ENCODE results near the gene ELAVL3.

The ELAVL3 gene

GRCh38 chr19:11450570-11451326, 30.1 kb downstream of the ELAVL3 start:
- Histone ChIP-seq H3K27ac (ENCODE audit: low read length) (no peak overlapping the region), H3K27me3 (ENCODE audit: control insufficient read depth, insufficient read depth, low read length) (no peaks in the 10 kb centered on the region), H3K36me3 (ENCODE audit: control insufficient read depth, insufficient read depth, low read length) (peaks cover 27% of the 10 kb centered on the region), H3K4me3 (ENCODE audit: low read length) (no peak overlapping the region), H3K9me3 (ENCODE audit: control insufficient read depth, insufficient read depth, low read length) (no peaks in the 10 kb centered on the region), H3K4me1 (ENCODE audit: control insufficient read depth, insufficient read depth, low read length) (no peaks in the 10 kb centered on the region; the same call in 1 of the 2 replicates)
- no peak for DNase-seq (ENCODE audit: low read depth, low spot score)
- no CpG with 5 or more reads among the region's 21 CpGs for WGBS (ENCODE audit: insufficient coverage, insufficient read length)

GRCh38 chr19:11448923-11449554, 31.8 kb downstream of the ELAVL3 start:
- WGBS (ENCODE audit: insufficient coverage, insufficient read length): no CpG with 5 or more reads among the region's 31 CpGs
- H3K27me3 ChIP-seq (ENCODE audit: control insufficient read depth, insufficient read depth, low read length): no peaks in the 10 kb centered on the region
- H3K4me1 ChIP-seq (ENCODE audit: control insufficient read depth, insufficient read depth, low read length): no peaks in the 10 kb centered on the region; the same call in 1 of the 2 replicates
- H3K36me3 ChIP-seq (ENCODE audit: control insufficient read depth, insufficient read depth, low read length): peaks cover 38% of the 10 kb centered on the region
- H3K4me3 ChIP-seq (ENCODE audit: low read length): no peak overlapping the region
- H3K9me3 ChIP-seq (ENCODE audit: control insufficient read depth, insufficient read depth, low read length): no peaks in the 10 kb centered on the region
- no peak overlapping the region for H3K27ac ChIP-seq (ENCODE audit: low read length)
- no peak for DNase-seq (ENCODE audit: low read depth, low spot score)

- no peak overlapping the region for H3K4me3 ChIP-seq (ENCODE audit: low read length)
- DNase-seq (ENCODE audit: low read depth, low spot score): no peak
- H3K27me3 ChIP-seq (ENCODE audit: control insufficient read depth, insufficient read depth, low read length): no peaks in the 10 kb centered on the region
- H3K36me3 ChIP-seq (ENCODE audit: control insufficient read depth, insufficient read depth, low read length): peaks cover 38% of the 10 kb centered on the region
- H3K27ac ChIP-seq (ENCODE audit: low read length): no peak overlapping the region
- no peaks in the 10 kb centered on the region for H3K9me3 ChIP-seq (ENCODE audit: control insufficient read depth, insufficient read depth, low read length)
- no CpG with 5 or more reads among the region's 13 CpGs for WGBS (ENCODE audit: insufficient coverage, insufficient read length)
- no peaks in the 10 kb centered on the region; the same call in 1 of the 2 replicates for H3K4me1 ChIP-seq (ENCODE audit: control insufficient read depth, insufficient read depth, low read length)
Observed at GRCh38 chr19:11448410-11448809, 32.4 kb downstream of the ELAVL3 start.

- Histone ChIP-seq H3K27me3 (ENCODE audit: control insufficient read depth, insufficient read depth, low read length) (no peaks in the 10 kb centered on the region), H3K4me3 (ENCODE audit: low read length) (no peak overlapping the region), H3K9me3 (ENCODE audit: control insufficient read depth, insufficient read depth, low read length) (no peaks in the 10 kb centered on the region), H3K36me3 (ENCODE audit: control insufficient read depth, insufficient read depth, low read length) (peaks cover 38% of the 10 kb centered on the region), H3K4me1 (ENCODE audit: control insufficient read depth, insufficient read depth, low read length) (no peaks in the 10 kb centered on the region; the same call in 1 of the 2 replicates), H3K27ac (ENCODE audit: low read length) (no peak overlapping the region)
- no CpG with 5 or more reads among the region's 35 CpGs for WGBS (ENCODE audit: insufficient coverage, insufficient read length)
- DNase-seq (ENCODE audit: low read depth, low spot score): no peak
Observed at GRCh38 chr19:11447347-11448262, 33.2 kb downstream of the ELAVL3 start.

GRCh38 chr19:11446652-11447301, 34.1 kb downstream of the ELAVL3 start:
- peaks cover 44% of the 10 kb centered on the region for H3K36me3 ChIP-seq (ENCODE audit: control insufficient read depth, insufficient read depth, low read length)
- no CpG with 5 or more reads among the region's 23 CpGs for WGBS (ENCODE audit: insufficient coverage, insufficient read length)
- H3K4me1 ChIP-seq (ENCODE audit: control insufficient read depth, insufficient read depth, low read length): no peaks in the 10 kb centered on the region; the same call in 1 of the 2 replicates
- no peak overlapping the region for H3K27ac ChIP-seq (ENCODE audit: low read length)
- no peaks in the 10 kb centered on the region for H3K9me3 ChIP-seq (ENCODE audit: control insufficient read depth, insufficient read depth, low read length)
- H3K27me3 ChIP-seq (ENCODE audit: control insufficient read depth, insufficient read depth, low read length): no peaks in the 10 kb centered on the region
- no peak for DNase-seq (ENCODE audit: low read depth, low spot score)
- no peak overlapping the region for H3K4me3 ChIP-seq (ENCODE audit: low read length)

- H3K27me3 ChIP-seq (ENCODE audit: control insufficient read depth, insufficient read depth, low read length): no peaks in the 10 kb centered on the region
- peaks cover 49% of the 10 kb centered on the region for H3K36me3 ChIP-seq (ENCODE audit: control insufficient read depth, insufficient read depth, low read length)
- no CpG with 5 or more reads among the region's 14 CpGs for WGBS (ENCODE audit: insufficient coverage, insufficient read length)
- no peaks in the 10 kb centered on the region for H3K4me1 ChIP-seq (ENCODE audit: control insufficient read depth, insufficient read depth, low read length)
- no peaks in the 10 kb centered on the region for H3K9me3 ChIP-seq (ENCODE audit: control insufficient read depth, insufficient read depth, low read length)
- DNase-seq (ENCODE audit: low read depth, low spot score): no peak
- no peak overlapping the region for H3K27ac ChIP-seq (ENCODE audit: low read length)
- H3K4me3 ChIP-seq (ENCODE audit: low read length): no peak overlapping the region
Observed at GRCh38 chr19:11446271-11446651, 34.6 kb downstream of the ELAVL3 start.

- H3K36me3 ChIP-seq (ENCODE audit: control insufficient read depth, insufficient read depth, low read length): peaks cover 54% of the 10 kb centered on the region
- no peak overlapping the region for H3K27ac ChIP-seq (ENCODE audit: low read length)
- no CpG with 5 or more reads among the region's 13 CpGs for WGBS (ENCODE audit: insufficient coverage, insufficient read length)
- no peaks in the 10 kb centered on the region for H3K4me1 ChIP-seq (ENCODE audit: control insufficient read depth, insufficient read depth, low read length)
- no peak overlapping the region for H3K4me3 ChIP-seq (ENCODE audit: low read length)
- no peaks in the 10 kb centered on the region for H3K9me3 ChIP-seq (ENCODE audit: control insufficient read depth, insufficient read depth, low read length)
- DNase-seq (ENCODE audit: low read depth, low spot score): no peak
- no peaks in the 10 kb centered on the region for H3K27me3 ChIP-seq (ENCODE audit: control insufficient read depth, insufficient read depth, low read length)
Observed at GRCh38 chr19:11445141-11445540, 35.7 kb downstream of the ELAVL3 start.

- Histone ChIP-seq H3K9me3 (ENCODE audit: control insufficient read depth, insufficient read depth, low read length) (no peaks in the 10 kb centered on the region), H3K4me1 (ENCODE audit: control insufficient read depth, insufficient read depth, low read length) (no peaks in the 10 kb centered on the region), H3K27ac (ENCODE audit: low read length) (no peak overlapping the region), H3K4me3 (ENCODE audit: low read length) (no peak overlapping the region), H3K36me3 (ENCODE audit: control insufficient read depth, insufficient read depth, low read length) (peaks cover 52% of the 10 kb centered on the region), H3K27me3 (ENCODE audit: control insufficient read depth, insufficient read depth, low read length) (no peaks in the 10 kb centered on the region)
- DNase-seq (ENCODE audit: low read depth, low spot score): no peak
- no CpG with 5 or more reads among the region's 5 CpGs for WGBS (ENCODE audit: insufficient coverage, insufficient read length)
Observed at GRCh38 chr19:11444059-11444458, 36.8 kb downstream of the ELAVL3 start.

- no peak for DNase-seq (ENCODE audit: low read depth, low spot score)
- Histone ChIP-seq H3K4me1 (ENCODE audit: control insufficient read depth, insufficient read depth, low read length) (peaks cover 6% of the 10 kb centered on the region), H3K4me3 (ENCODE audit: low read length) (no peak overlapping the region), H3K27me3 (ENCODE audit: control insufficient read depth, insufficient read depth, low read length) (no peaks in the 10 kb centered on the region), H3K9me3 (ENCODE audit: control insufficient read depth, insufficient read depth, low read length) (no peaks in the 10 kb centered on the region), H3K27ac (ENCODE audit: low read length) (no peak overlapping the region), H3K36me3 (ENCODE audit: control insufficient read depth, insufficient read depth, low read length) (peaks cover 33% of the 10 kb centered on the region)
- no CpG with 5 or more reads among the region's 9 CpGs for WGBS (ENCODE audit: insufficient coverage, insufficient read length)
Observed at GRCh38 chr19:11437955-11438354, 42.9 kb downstream of the ELAVL3 start.

GRCh38 chr19:11435833-11436313, 45.0 kb downstream of the ELAVL3 start:
- H3K36me3 ChIP-seq (ENCODE audit: control insufficient read depth, insufficient read depth, low read length): peaks cover 18% of the 10 kb centered on the region
- H3K27me3 ChIP-seq (ENCODE audit: control insufficient read depth, insufficient read depth, low read length): no peaks in the 10 kb centered on the region
- H3K4me3 ChIP-seq (ENCODE audit: low read length): peak overlapping the region; percentile 82; the same call in 1 of the 2 replicates
- no peak overlapping the region for H3K27ac ChIP-seq (ENCODE audit: low read length)
- DNase-seq (ENCODE audit: low read depth, low spot score): no peak
- no CpG with 5 or more reads among the region's 21 CpGs for WGBS (ENCODE audit: insufficient coverage, insufficient read length)
- no peaks in the 10 kb centered on the region for H3K9me3 ChIP-seq (ENCODE audit: control insufficient read depth, insufficient read depth, low read length)
- peaks cover 6% of the 10 kb centered on the region for H3K4me1 ChIP-seq (ENCODE audit: control insufficient read depth, insufficient read depth, low read length)
